ENCODE results near the gene SHISA5. TPM values are rescaled to one million over a fixed set of nuclear protein-coding genes. Genes with fewer than 3 reads are reported as not detected.
A peak's percentile ranks its signal among the peaks of the same experiment; 100 is the strongest.

Gene SHISA5
- total RNA-seq, 1 experiment from 2014 or later: 104 TPM

DNA sequence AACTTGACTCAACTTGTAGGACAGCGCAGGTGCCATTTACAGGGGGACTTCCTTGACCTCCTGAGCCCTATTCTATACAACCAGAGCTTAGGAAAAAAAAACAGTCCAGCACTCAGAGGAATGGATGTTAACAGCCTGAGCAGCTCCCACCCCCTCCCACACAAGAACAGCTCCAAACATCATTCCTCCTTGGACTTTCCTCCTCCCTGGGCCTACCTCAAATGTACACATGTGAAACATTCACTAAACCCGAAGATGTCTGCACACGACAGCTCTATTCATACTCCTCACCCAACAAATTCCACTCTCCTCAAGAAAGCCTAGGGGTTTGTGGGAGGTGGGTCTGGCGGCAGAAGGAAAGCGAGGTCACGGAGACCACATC is 57.9 kb downstream of the SHISA5 start:
- ATAC-seq: peak; percentile 5
- CTCF ChIA-PET: interaction anchor here (0.8 to 4.6 kb wide), 6 partner anchors 10 to 252 kb away, joined by 3 to 50 read pairs (median 4); no protein-coding TSS in a partner anchor

More for the DNA sequence above, 57.9 kb downstream of the SHISA5 start:
- TF ChIP-seq POLR2A (IDR thresholded peaks at IDR 0.05; ENCODE audit: borderline replicate concordance, extremely low read depth, insufficient read depth, insufficient read length): no peak
- TF ChIP-seq SRF (IDR thresholded peaks at IDR 0.05; ENCODE audit: low read depth): no peak
- TF ChIP-seq SIN3A (IDR thresholded peaks at IDR 0.05; ENCODE audit: low read depth): no peak
- no peak for TF ChIP-seq RAD21 (IDR thresholded peaks at IDR 0.05; ENCODE audit: low read depth)
- no peak for TF ChIP-seq ELF1 (IDR thresholded peaks at IDR 0.05; ENCODE audit: borderline replicate concordance, low read depth)
- no peak for TF ChIP-seq ZBTB33 (IDR thresholded peaks at IDR 0.05; ENCODE audit: extremely low read depth, insufficient replicate concordance, low read length)
- TF ChIP-seq TCF7L2 (IDR thresholded peaks at IDR 0.05; ENCODE audit: borderline replicate concordance, extremely low read depth, insufficient read depth, insufficient read length): no peak
- no peak for TF ChIP-seq POLR2AphosphoS5 (IDR thresholded peaks at IDR 0.05; ENCODE audit: low read depth, low read length)
- TF ChIP-seq EGR1 (IDR thresholded peaks at IDR 0.05; ENCODE audit: low read depth): no peak
- TF ChIP-seq JUND (IDR thresholded peaks at IDR 0.05): no peak
- TF ChIP-seq, protein P1, sequence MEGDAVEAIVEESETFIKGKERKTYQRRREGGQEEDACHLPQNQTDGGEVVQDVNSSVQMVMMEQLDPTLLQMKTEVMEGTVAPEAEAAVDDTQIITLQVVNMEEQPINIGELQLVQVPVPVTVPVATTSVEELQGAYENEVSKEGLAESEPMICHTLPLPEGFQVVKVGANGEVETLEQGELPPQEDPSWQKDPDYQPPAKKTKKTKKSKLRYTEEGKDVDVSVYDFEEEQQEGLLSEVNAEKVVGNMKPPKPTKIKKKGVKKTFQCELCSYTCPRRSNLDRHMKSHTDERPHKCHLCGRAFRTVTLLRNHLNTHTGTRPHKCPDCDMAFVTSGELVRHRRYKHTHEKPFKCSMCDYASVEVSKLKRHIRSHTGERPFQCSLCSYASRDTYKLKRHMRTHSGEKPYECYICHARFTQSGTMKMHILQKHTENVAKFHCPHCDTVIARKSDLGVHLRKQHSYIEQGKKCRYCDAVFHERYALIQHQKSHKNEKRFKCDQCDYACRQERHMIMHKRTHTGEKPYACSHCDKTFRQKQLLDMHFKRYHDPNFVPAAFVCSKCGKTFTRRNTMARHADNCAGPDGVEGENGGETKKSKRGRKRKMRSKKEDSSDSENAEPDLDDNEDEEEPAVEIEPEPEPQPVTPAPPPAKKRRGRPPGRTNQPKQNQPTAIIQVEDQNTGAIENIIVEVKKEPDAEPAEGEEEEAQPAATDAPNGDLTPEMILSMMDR (IDR thresholded peaks at IDR 0.05 in 2 of 3, conservative IDR thresholded peaks at IDR 0.05 in 1 of 3; ENCODE audit: borderline replicate concordance in 1 of 3, insufficient read depth in 1 of 3, low read depth in 2 of 3, low read length in 2 of 3): no peak
- no peaks in the 10 kb centered on the region for H3K27me3 ChIP-seq (ENCODE audit: insufficient read depth, low read length)
- no peaks in the 10 kb centered on the region for H3K9me3 ChIP-seq (ENCODE audit: control insufficient read depth in 1 of 2, insufficient read depth in 1 of 2, low read depth in 1 of 2, low read length in 2 of 2)
- no peaks in the 10 kb centered on the region for H4K20me1 ChIP-seq (ENCODE audit: insufficient read depth)
- H3K36me3 ChIP-seq (ENCODE audit: control insufficient read depth in 1 of 2, insufficient read depth in 2 of 2, low read length in 2 of 2): peaks cover 16 to 34% of the 10 kb centered on the region in 2 experiments
- BruUV-seq (replicated peaks): TSS peak; percentile 85
- no peaks in the 10 kb centered on the region for H3K9me2 ChIP-seq (ENCODE audit: insufficient read depth)
- peak overlapping the region; percentile 87 for H3K9ac ChIP-seq (ENCODE audit: low read length)
- H3K4me2 ChIP-seq (ENCODE audit: low read length): peak overlapping the region; percentile 84
- peaks cover 17 to 31% of the 10 kb centered on the region in 2 experiments for H3K4me1 ChIP-seq (ENCODE audit: control insufficient read depth in 1 of 2, insufficient read depth in 2 of 2, low read length in 2 of 2)
- no peak overlapping the region for H2AFZ ChIP-seq (ENCODE audit: low read depth, low read length, poor library complexity, severe bottlenecking)
- POLR2A ChIA-PET: interaction anchor here (1.1 to 1.7 kb wide), 8 partner anchors 10 to 190 kb away, joined by 3 to 13 read pairs (median 4); partner anchors contain the start of genes PFKFB4 and SLC26A6
- peaks cover 54% of the 10 kb centered on the region for H3K79me2 ChIP-seq (ENCODE audit: insufficient read depth, low read length)
- peak overlapping the region; percentile 96 to 97 for H3K4me3 ChIP-seq (replicated peaks in 1 of 2; ENCODE audit: low read depth in 1 of 2, low read length in 2 of 2)
- no peak for DNase-seq (ENCODE audit: low read depth, low spot score)
- peak overlapping the region; percentile 82 for H3K27ac ChIP-seq (ENCODE audit: low read depth, low read length)
- intact Hi-C loops (cut with micrococcal nuclease): no loop called here
- RAD21 ChIA-PET (ENCODE audit: low non-redundant PET in 1 of 2, low total read pairs in 2 of 2, uncharacterized antibody in 2 of 2, unreplicated experiment in 2 of 2): interaction anchor here in 1 of 2 experiments (1.9 kb wide), 1 partner anchor 111 kb away, joined by 4 read pairs; the partner anchor contains the start of gene PFKFB4
